Skeletal muscle tissue (tissue), 4 donors: ENCODE data around the gene ABHD12. TPM values are rescaled to one million over a fixed set of nuclear protein-coding genes. Genes with fewer than 3 reads are reported as not detected.
A peak's percentile ranks its signal among the peaks of the same experiment; 100 is the strongest.

Experiments
- H3K27ac ChIP-seq: one replicate; pipeline ENCODE4 v1.7.0; 2013; ENCODE audit warnings: mild to moderate bottlenecking, low read depth, low read length, inconsistent platforms
- H3K27me3 ChIP-seq, 3 donors: one replicate each; pipeline ENCODE4 v1.7.0; 2013; ENCODE audit warnings: low read length in 3 of 3; ENCODE audit not compliant: control insufficient read depth in 3 of 3, insufficient read depth in 3 of 3
- H3K36me3 ChIP-seq, 3 donors: one replicate each; pipeline ENCODE4 v1.7.0; 2013; ENCODE audit warnings: low read length in 3 of 3; ENCODE audit not compliant: control insufficient read depth in 3 of 3, insufficient read depth in 3 of 3
- H3K4me1 ChIP-seq, 3 donors: one replicate each; pipeline ENCODE4 v1.7.0; 2013; ENCODE audit warnings: low read length in 3 of 3, mild to moderate bottlenecking in 3 of 3; ENCODE audit not compliant: control insufficient read depth in 3 of 3, insufficient read depth in 3 of 3
- H3K4me3 ChIP-seq, 3 donors: one replicate each; pipeline ENCODE4 v1.7.0; 2013; ENCODE audit warnings: low read length in 3 of 3
- H3K9ac ChIP-seq, 3 donors: one replicate each; pipeline ENCODE4 v1.7.0; 2013; ENCODE audit warnings: low read length in 3 of 3, mild to moderate bottlenecking in 3 of 3, moderate library complexity in 2 of 3, low read depth in 1 of 3
- H3K9me3 ChIP-seq, 3 donors: one replicate each; pipeline ENCODE4 v1.7.0; 2013; ENCODE audit warnings: low read length in 3 of 3; ENCODE audit not compliant: control insufficient read depth in 3 of 3
- total RNA-seq: library from RNA; depleted of rRNA; stranded (reverse); fragments of >200 nt; gene quantifications from one replicate; pipeline ENCODE4 v1.2.3, GENCODE V29; 2014
- donor health status: Osteomylitis.

The ABHD12 gene
- total RNA-seq, 1 donor from 2014 or later = 29.7 TPM

GRCh38 chr20:25389858-25390537 lies 637 bp downstream of the ABHD12 start:
- H3K9me3 ChIP-seq = no peaks in the 10 kb centered on the region
- no peaks in the 10 kb centered on the region for H3K36me3 ChIP-seq
- H3K9ac ChIP-seq = peak overlapping the region; percentile 74 to 86 (median 74)
- H3K27ac ChIP-seq = peak overlapping the region; percentile 54
- H3K4me3 ChIP-seq = peak overlapping the region; percentile 59 to 83 (median 79)
- peaks cover 0 to 8% (median 5%) of the 10 kb centered on the region in 3 donors for H3K4me1 ChIP-seq
- H3K27me3 ChIP-seq = no peaks in the 10 kb centered on the region

- Histone ChIP-seq H3K27ac (peak overlapping the region; percentile 54), H3K36me3 (no peaks in the 10 kb centered on the region), H3K9ac (peak overlapping the region in 2 of 3 donors; percentile 74 to 86), H3K27me3 (no peaks in the 10 kb centered on the region), H3K9me3 (no peaks in the 10 kb centered on the region), H3K4me1 (peaks cover 0 to 8% (median 5%) of the 10 kb centered on the region in 3 donors), H3K4me3 (peak overlapping the region; percentile 59 to 83 (median 79))
Measured at GRCh38 chr20:25389401-25389857, 1.2 kb downstream of the ABHD12 start.

- H3K36me3 ChIP-seq = peaks cover 0 to 4% (median 2%) of the 10 kb centered on the region in 3 donors
- no peaks in the 10 kb centered on the region for H3K9me3 ChIP-seq
- H3K27ac ChIP-seq = no peak overlapping the region
- H3K4me3 ChIP-seq = no peak overlapping the region
- peaks cover 4 to 8% (median 7%) of the 10 kb centered on the region in 3 donors for H3K4me1 ChIP-seq
- H3K9ac ChIP-seq = no peak overlapping the region
- H3K27me3 ChIP-seq = no peaks in the 10 kb centered on the region
Measured at GRCh38 chr20:25382704-25383370, 7.8 kb downstream of the ABHD12 start.

DNA sequence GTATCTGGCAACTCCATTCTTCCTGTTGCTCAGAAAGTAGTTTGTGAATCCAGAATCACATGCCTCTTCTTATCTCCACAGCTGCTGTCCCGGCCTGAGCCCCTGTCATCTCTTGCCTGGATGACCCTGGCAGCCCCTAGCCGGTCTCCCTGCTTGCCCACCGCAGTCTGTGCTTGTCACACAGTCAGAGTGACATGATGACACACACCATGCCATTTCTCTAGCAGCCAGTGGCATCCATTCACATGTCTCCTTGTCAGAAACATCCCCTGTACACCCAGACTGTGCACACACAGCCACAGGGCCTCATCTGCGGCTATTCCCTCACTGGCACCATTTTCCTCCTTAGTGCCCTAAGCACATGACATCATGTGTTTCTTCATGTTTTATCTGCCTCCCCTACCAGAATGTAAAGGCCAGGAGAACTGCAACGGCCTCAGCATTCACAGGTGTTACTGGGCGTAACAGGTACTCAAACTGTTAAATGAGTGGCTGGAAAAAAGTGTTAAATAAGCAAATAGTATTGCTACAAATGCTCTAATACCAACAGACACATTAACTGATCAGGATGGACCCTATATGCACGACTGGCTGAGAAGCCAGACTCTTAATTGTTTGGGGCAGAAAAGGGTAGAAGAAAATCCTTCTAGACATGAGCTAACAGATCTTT lies 9.6 kb downstream of the ABHD12 start:
- peaks cover 7 to 9% (median 8%) of the 10 kb centered on the region in 3 donors for H3K4me1 ChIP-seq

DNA sequence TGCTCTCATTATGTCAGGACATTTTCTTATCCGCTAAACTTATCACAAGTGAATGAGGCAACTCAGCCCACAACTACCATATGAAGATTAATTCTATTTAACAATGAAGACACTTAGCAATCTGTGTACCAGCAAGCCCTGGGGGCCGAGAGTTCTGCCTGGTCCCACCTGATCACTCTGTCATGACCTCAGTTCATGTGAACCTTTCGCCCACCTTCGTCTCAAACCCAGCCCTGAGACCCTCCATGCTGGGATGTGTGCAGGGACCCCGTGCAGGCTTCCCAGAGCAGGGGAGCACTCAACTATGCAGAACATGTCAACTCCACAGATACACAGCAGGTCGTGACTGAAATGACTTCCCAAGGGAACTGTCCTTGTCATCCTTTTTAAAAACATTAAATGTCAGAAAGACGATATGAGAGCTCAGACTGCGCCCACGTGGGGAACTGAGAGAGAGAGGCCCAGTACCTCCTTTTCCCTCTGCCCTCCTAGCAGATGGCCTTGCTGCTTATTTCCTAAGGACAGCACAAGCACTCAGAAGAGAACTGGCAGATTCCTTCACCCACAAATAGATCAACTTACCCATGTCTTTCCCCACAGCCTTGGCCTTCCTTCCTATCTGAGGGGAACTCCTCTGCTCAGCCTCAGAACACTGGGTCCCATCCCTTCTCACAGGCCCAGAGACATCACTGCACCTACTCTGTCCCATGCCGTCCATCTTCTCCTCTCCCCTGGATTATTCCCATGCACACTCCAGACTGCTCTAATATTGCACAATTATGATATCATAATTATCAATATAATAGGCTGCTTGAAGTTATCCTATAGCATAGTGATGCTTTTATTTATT lies 11.5 kb downstream of the ABHD12 start:
- Histone ChIP-seq H3K9ac (peak overlapping the region in 2 of 3 donors; percentile 7 to 33), H3K36me3 (peaks cover 0 to 4% (median 2%) of the 10 kb centered on the region in 3 donors), H3K4me3 (no peak overlapping the region), H3K4me1 (peaks cover 7 to 9% (median 8%) of the 10 kb centered on the region in 3 donors), H3K27ac (no peak overlapping the region), H3K9me3 (no peaks in the 10 kb centered on the region), H3K27me3 (no peaks in the 10 kb centered on the region)

More for the DNA sequence above, 9.6 kb downstream of the ABHD12 start:
- Histone ChIP-seq H3K36me3 (peaks cover 0 to 4% (median 2%) of the 10 kb centered on the region in 3 donors), H3K9me3 (no peaks in the 10 kb centered on the region), H3K27me3 (no peaks in the 10 kb centered on the region), H3K27ac (no peak overlapping the region), H3K4me3 (no peak overlapping the region), H3K9ac (no peak overlapping the region)

GRCh38 chr20:25378189-25378883 lies 12.3 kb downstream of the ABHD12 start:
- Histone ChIP-seq H3K27ac (no peak overlapping the region), H3K9ac (no peak overlapping the region), H3K4me3 (no peak overlapping the region), H3K9me3 (no peaks in the 10 kb centered on the region), H3K4me1 (peaks cover 7 to 9% (median 8%) of the 10 kb centered on the region in 3 donors), H3K36me3 (peaks cover 0 to 4% (median 2%) of the 10 kb centered on the region in 3 donors), H3K27me3 (no peaks in the 10 kb centered on the region)

- no peak overlapping the region for H3K9ac ChIP-seq
- H3K36me3 ChIP-seq = peaks cover 0 to under 1% (median 0%) of the 10 kb centered on the region in 3 donors
- no peaks in the 10 kb centered on the region for H3K27me3 ChIP-seq
- H3K4me1 ChIP-seq = peaks cover 0 to 7% (median 7%) of the 10 kb centered on the region in 3 donors
- H3K9me3 ChIP-seq = no peaks in the 10 kb centered on the region
- H3K27ac ChIP-seq = no peak overlapping the region
- H3K4me3 ChIP-seq = no peak overlapping the region
Measured at GRCh38 chr20:25376886-25377285, 13.7 kb downstream of the ABHD12 start.

- Histone ChIP-seq H3K9ac (no peak overlapping the region), H3K4me3 (no peak overlapping the region)
Measured at GRCh38 chr20:25376236-25376635, 14.4 kb downstream of the ABHD12 start.

DNA sequence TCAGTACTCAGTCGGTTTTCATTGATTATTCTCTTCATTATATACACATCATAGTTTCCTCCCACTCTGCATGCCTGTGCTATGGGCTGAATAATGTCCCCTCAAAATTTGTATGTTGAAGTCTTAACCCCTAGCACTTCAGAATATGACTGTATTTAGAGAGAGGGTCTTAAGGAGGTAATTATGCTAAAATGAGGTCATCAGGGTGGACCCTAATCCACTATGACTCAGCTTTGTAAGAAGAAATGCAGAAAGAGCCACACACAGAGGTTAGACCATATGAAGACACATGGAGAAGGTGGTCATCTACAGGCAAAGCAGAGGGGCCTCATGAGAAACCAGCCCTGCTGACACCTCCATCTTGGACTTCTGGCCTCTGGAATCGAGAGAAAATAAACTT lies 15.8 kb downstream of the ABHD12 start:
- H3K36me3 ChIP-seq = no peaks in the 10 kb centered on the region
- peaks cover 0 to 7% (median 7%) of the 10 kb centered on the region in 3 donors for H3K4me1 ChIP-seq
- H3K9me3 ChIP-seq = no peaks in the 10 kb centered on the region
- no peak overlapping the region for H3K4me3 ChIP-seq
- H3K27me3 ChIP-seq = no peaks in the 10 kb centered on the region
- H3K9ac ChIP-seq = no peak overlapping the region
- no peak overlapping the region for H3K27ac ChIP-seq

More at GRCh38 chr20:25376236-25376635, 14.4 kb downstream of the ABHD12 start:
- H3K36me3 ChIP-seq = no peaks in the 10 kb centered on the region
- no peaks in the 10 kb centered on the region for H3K9me3 ChIP-seq
- no peaks in the 10 kb centered on the region for H3K27me3 ChIP-seq
- peaks cover 0 to 7% (median 7%) of the 10 kb centered on the region in 3 donors for H3K4me1 ChIP-seq
- H3K27ac ChIP-seq = no peak overlapping the region
